Loucy (cell line): Measurements from ENCODE around the gene CETP.
"Not testable (repeated sequence)": the region's sequence is repeated elsewhere in the genome, so short reads cannot be mapped to it uniquely, and the experiment has no call there.

ENCODE experiments used
- H2AFZ ChIP-seq: fragments of 200-600 bp; sonication (generic); 2 replicates; pipeline ENCODE4 v1.6.0; 2016; ENCODE audit warnings: antibody characterized with exemption, mild to moderate bottlenecking, low read length, moderate library complexity
- H3F3A ChIP-seq: fragments of 200-600 bp; 2 replicates; pipeline ENCODE4 v1.6.0; 2016; ENCODE audit warnings: antibody characterized with exemption, low read depth, mild to moderate bottlenecking
- H3K27me3 ChIP-seq: fragments of 200-600 bp; sonication (generic); 2 replicates; pipeline ENCODE4 v1.6.1; 2014; ENCODE audit warnings: low read length, mild to moderate bottlenecking; ENCODE audit not compliant: insufficient read depth, poor library complexity, severe bottlenecking
- H3K36me3 ChIP-seq: fragments of 200-600 bp; sonication (generic); 2 replicates; pipeline ENCODE4 v1.6.1; 2016; ENCODE audit warnings: low read length; ENCODE audit not compliant: insufficient read depth
- H3K4me1 ChIP-seq: fragments of 200-600 bp; sonication (generic); 2 replicates; pipeline ENCODE4 v1.5.1; 2014; ENCODE audit warnings: low read length, mild to moderate bottlenecking; ENCODE audit not compliant: insufficient read depth, poor library complexity, severe bottlenecking
- H3K4me2 ChIP-seq: fragments of 200-600 bp; sonication (generic); 2 replicates; pipeline ENCODE4 v1.6.0; 2014; ENCODE audit warnings: antibody characterized with exemption, low read length, low read depth, mild to moderate bottlenecking; ENCODE audit not compliant: poor library complexity, severe bottlenecking
- H3K4me3 ChIP-seq: fragments of 200-600 bp; sonication (generic); 2 replicates; pipeline ENCODE4 v1.5.1; 2014; ENCODE audit warnings: low read length, mild to moderate bottlenecking, mixed read lengths; ENCODE audit not compliant: poor library complexity, severe bottlenecking
- H3K79me2 ChIP-seq: fragments of 200-600 bp; sonication (generic); 2 replicates; pipeline ENCODE4 v1.6.1; 2014; ENCODE audit warnings: low read length; ENCODE audit not compliant: insufficient read depth
- H3K9ac ChIP-seq: fragments of 200-600 bp; sonication (generic); 2 replicates; pipeline ENCODE4 v1.6.0; 2014; ENCODE audit warnings: mild to moderate bottlenecking, low read depth, low read length, moderate library complexity; ENCODE audit not compliant: poor library complexity, severe bottlenecking
- H3K9me2 ChIP-seq: fragments of 200-600 bp; sonication (generic); replicated peaks from 2 replicates; pipeline ENCODE4 v1.6.1; 2016; ENCODE audit warnings: low read depth, low read length, mixed read lengths
- H3K9me3 ChIP-seq: fragments of 200-600 bp; sonication (generic); 2 replicates; pipeline ENCODE4 v1.6.1; 2014; ENCODE audit warnings: mild to moderate bottlenecking, antibody characterized with exemption, low read length, low read depth; ENCODE audit not compliant: insufficient read depth
- H4K20me1 ChIP-seq: fragments of 200-600 bp; sonication (generic); 2 replicates; pipeline ENCODE4 v1.6.0; 2014; ENCODE audit warnings: antibody characterized with exemption, low read length, mild to moderate bottlenecking; ENCODE audit not compliant: insufficient read depth, poor library complexity, severe bottlenecking
- CTCF ChIP-seq: fragments of 200-600 bp; sonication (generic); conservative IDR thresholded peaks from 2 replicates; pipeline ENCODE4 v1.5.1; 2014; ENCODE audit warnings: mild to moderate bottlenecking, antibody characterized with exemption, low read length
- EZH2phosphoT487 ChIP-seq: fragments of 200-600 bp; IDR thresholded peaks from 2 replicates; pipeline ENCODE4 v1.6.1; 2018; ENCODE audit warnings: antibody characterized with exemption, mild to moderate bottlenecking, moderate library complexity, borderline replicate concordance

The CETP gene

GRCh38 chr16:57001026-57001679 is 39.4 kb downstream of the CETP start:
- H3K9ac ChIP-seq = no peak overlapping the region
- no peaks in the 10 kb centered on the region for H3K36me3 ChIP-seq
- H3F3A ChIP-seq = no peaks in the 10 kb centered on the region
- H2AFZ ChIP-seq = no peak overlapping the region
- no peaks in the 10 kb centered on the region for H3K9me2 ChIP-seq
- TF ChIP-seq EZH2phosphoT487 = no peak
- TF ChIP-seq CTCF = no peak
- no peaks in the 10 kb centered on the region for H4K20me1 ChIP-seq
- no peaks in the 10 kb centered on the region for H3K9me3 ChIP-seq
- H3K4me3 ChIP-seq = no peak overlapping the region
- peaks cover 24% of the 10 kb centered on the region for H3K4me1 ChIP-seq
- H3K27me3 ChIP-seq = no peaks in the 10 kb centered on the region
- peak overlapping the region; percentile 51 for H3K4me2 ChIP-seq
- peaks cover 58% of the 10 kb centered on the region for H3K79me2 ChIP-seq

GRCh38 chr16:57003439-57004386 is 42.0 kb downstream of the CETP start:
- Histone ChIP-seq H3K4me1 (peaks cover 22% of the 10 kb centered on the region), H3K4me2 (no peak overlapping the region), H3K9ac (no peak overlapping the region), H2AFZ (no peak overlapping the region), H3K4me3 (no peak overlapping the region), H3F3A (0 out of 2 replicates have a peak, but pooled peaks cover 3% of the 10 kb centered on the region), H3K9me2 (no peaks in the 10 kb centered on the region), H3K36me3 (no peaks in the 10 kb centered on the region), H3K79me2 (peaks cover 40% of the 10 kb centered on the region), H4K20me1 (no peaks in the 10 kb centered on the region), H3K27me3 (no peaks in the 10 kb centered on the region), H3K9me3 (no peaks in the 10 kb centered on the region)
- TF ChIP-seq CTCF (no peak), EZH2phosphoT487 (no peak)

DNA sequence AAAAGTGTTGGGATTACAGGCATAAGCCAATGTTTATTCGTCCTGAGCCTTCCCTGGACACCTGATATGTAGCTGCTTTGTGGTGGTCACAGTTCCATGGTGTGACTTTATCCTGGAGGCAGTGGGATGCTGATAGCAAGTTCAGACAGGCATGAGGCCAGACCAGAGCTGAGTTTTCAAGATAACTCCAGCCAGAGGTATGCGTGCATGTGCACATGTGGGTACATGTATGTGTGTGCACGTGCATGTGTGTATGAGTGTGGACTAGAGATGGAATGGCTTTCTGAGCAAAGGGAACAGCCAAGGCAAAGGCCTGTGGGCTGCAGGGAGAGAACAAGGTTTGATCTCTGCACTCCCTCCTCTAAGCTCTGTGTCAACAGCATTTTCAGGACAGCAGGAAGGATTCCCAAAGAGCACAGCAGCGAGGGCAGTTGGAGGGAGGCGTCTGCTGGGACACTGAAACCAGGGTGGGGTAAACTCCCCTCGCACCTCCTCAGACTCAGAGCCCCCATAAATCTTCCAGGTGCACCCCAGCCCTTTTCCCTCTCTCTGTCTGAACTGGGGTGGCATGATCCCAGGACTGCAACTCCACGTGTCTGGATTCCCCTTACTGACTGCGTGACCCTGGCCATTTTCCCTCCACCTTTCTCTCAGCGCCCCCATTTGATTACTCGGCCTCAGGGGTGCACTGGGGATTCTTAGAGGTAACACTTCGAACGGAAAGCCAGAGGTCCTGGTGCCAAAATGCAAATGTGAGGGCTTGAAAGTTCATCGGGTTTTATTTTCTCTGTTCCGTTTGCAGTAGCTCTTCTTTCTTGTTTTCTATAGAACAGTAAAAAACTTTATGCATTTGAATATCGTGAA is 42.9 kb downstream of the CETP start:
- Histone ChIP-seq H3K4me3 (no peak overlapping the region), H3K9ac (no peak overlapping the region), H2AFZ (no peak overlapping the region)

GRCh38 chr16:57005597-57005996 is 43.8 kb downstream of the CETP start:
- not testable (repeated sequence) for H3K9me2 ChIP-seq, H4K20me1 ChIP-seq, H3K27me3 ChIP-seq, H3K36me3 ChIP-seq, H3K9me3 ChIP-seq, H3K9ac ChIP-seq, H3K4me2 ChIP-seq, H2AFZ ChIP-seq, H3F3A ChIP-seq, H3K4me3 ChIP-seq
- Histone ChIP-seq H3K4me1 (peaks cover 11% of the 10 kb centered on the region), H3K79me2 (peaks cover 31% of the 10 kb centered on the region)

More for the DNA sequence above, 42.9 kb downstream of the CETP start:
- Histone ChIP-seq H3F3A (0 out of 2 replicates have a peak, but pooled peaks cover 3% of the 10 kb centered on the region), H3K36me3 (no peaks in the 10 kb centered on the region), H3K4me1 (peaks cover 16% of the 10 kb centered on the region), H3K27me3 (no peaks in the 10 kb centered on the region), H3K9me2 (no peaks in the 10 kb centered on the region), H3K9me3 (no peaks in the 10 kb centered on the region), H3K4me2 (no peak overlapping the region), H3K79me2 (peaks cover 32% of the 10 kb centered on the region), H4K20me1 (no peaks in the 10 kb centered on the region)
- TF ChIP-seq CTCF (no peak), EZH2phosphoT487 (no peak)
